EH (cell line): ENCODE measurements around the gene CTNNBIP1.

Source experiments
- DNase-seq: peaks from one replicate; pipeline ENCODE4 v3.0.0-alpha.2; 2015; ENCODE audit warnings: low read depth

The CTNNBIP1 gene

GRCh38 chr1:9904596-9904995 is 5.5 kb downstream of the CTNNBIP1 start:
- DNase-seq = peak; percentile 51

GRCh38 chr1:9903801-9904527 is 6.1 kb downstream of the CTNNBIP1 start:
- no peak for DNase-seq

GRCh38 chr1:9902060-9902452 is 8.0 kb downstream of the CTNNBIP1 start:
- DNase-seq = no peak

- DNase-seq = no peak
These were observed 8.7 kb downstream of the CTNNBIP1 start for GRCh38 chr1:9901148-9902059.

- DNase-seq = no peak
These were observed 9.7 kb downstream of the CTNNBIP1 start for GRCh38 chr1:9900142-9901043.

GRCh38 chr1:9894115-9894514 is 16.0 kb downstream of the CTNNBIP1 start:
- DNase-seq = peak; percentile 23

GRCh38 chr1:9892563-9893528 is 17.2 kb downstream of the CTNNBIP1 start:
- DNase-seq = peak; percentile 88

- DNase-seq = peak; percentile 68
These were observed 18.9 kb downstream of the CTNNBIP1 start for GRCh38 chr1:9891207-9891606.

- DNase-seq = peak; percentile 95
These were observed 19.8 kb downstream of the CTNNBIP1 start for GRCh38 chr1:9890224-9890731.

GRCh38 chr1:9889411-9889810 is 20.7 kb downstream of the CTNNBIP1 start:
- no peak for DNase-seq

- no peak for DNase-seq
These were observed 21.2 kb downstream of the CTNNBIP1 start for GRCh38 chr1:9888886-9889285.

GRCh38 chr1:9887070-9887469 is 23.0 kb downstream of the CTNNBIP1 start:
- no peak for DNase-seq

- no peak for DNase-seq
These were observed 23.9 kb downstream of the CTNNBIP1 start for GRCh38 chr1:9886092-9886742.

GRCh38 chr1:9884805-9885204 is 25.3 kb downstream of the CTNNBIP1 start:
- DNase-seq = no peak

GRCh38 chr1:9883585-9884449 is 26.3 kb downstream of the CTNNBIP1 start:
- DNase-seq = no peak

GRCh38 chr1:9882945-9883303 is 27.1 kb downstream of the CTNNBIP1 start:
- no peak for DNase-seq

- no peak for DNase-seq
These were observed 27.6 kb downstream of the CTNNBIP1 start for GRCh38 chr1:9882296-9882944.

- peak; percentile 78 for DNase-seq
These were observed 28.2 kb downstream of the CTNNBIP1 start for GRCh38 chr1:9881838-9882249.

GRCh38 chr1:9878404-9878803 is 31.7 kb downstream of the CTNNBIP1 start:
- DNase-seq = no peak
